PC-9 (cell line): Measurements from ENCODE around the gene LPAR2. TPM values are rescaled to one million over a fixed set of nuclear protein-coding genes. Genes with fewer than 3 reads are reported as not detected.
A peak's percentile ranks its signal among the peaks of the same experiment; 100 is the strongest.
"Not testable (repeated sequence)": the region's sequence is repeated elsewhere in the genome, so short reads cannot be mapped to it uniquely, and the experiment has no call there.

Experiments
- BruUV-seq: library from RNA; stranded (reverse); fragments of 400-500 nt; replicated peaks from 2 replicates; lab custom pipeline; 2021; lab: Mats Ljungman, UMichigan
- CTCF ChIA-PET: fragments of 300-600 bp; sonication (Branson Sonifier 250); formaldehyde crosslinking; loops from one replicate; lab custom pipeline; 2022; ENCODE audit warnings: antibody characterized with exemption; lab: Charles Lee
- POLR2A ChIA-PET: fragments of 300-600 bp; sonication (Branson Sonifier 250); formaldehyde crosslinking; loops from one replicate; lab custom pipeline; 2022; ENCODE audit warnings: antibody characterized with exemption; ENCODE audit not compliant: unreplicated experiment; lab: Charles Lee
- DNase-seq, 2 experiments: peaks; one replicate each; pipeline versions ENCODE4 v3.0.0 to v3.0.0-alpha.2; 2015 to 2022; ENCODE audit warnings: mixed read lengths in 1 of 2
- H2AFZ ChIP-seq: fragments of 200-600 bp; sonication (generic); 2 replicates; pipeline ENCODE4 v1.8.1; 2017; ENCODE audit warnings: antibody characterized with exemption
- H3F3A ChIP-seq: fragments of 200-600 bp; sonication (generic); 2 replicates; pipeline ENCODE4 v1.8.1; 2017; ENCODE audit warnings: antibody characterized with exemption, mild to moderate bottlenecking, low read depth; ENCODE audit not compliant: insufficient read depth
- H3K27ac ChIP-seq: fragments of 200-600 bp; sonication (generic); 2 replicates; pipeline ENCODE4 v1.6.1; 2016; ENCODE audit warnings: mixed run types
- H3K27me3 ChIP-seq: fragments of 200-600 bp; sonication (generic); 2 replicates; pipeline ENCODE4 v1.6.1; 2016; ENCODE audit warnings: low read depth, mixed run types; ENCODE audit not compliant: insufficient read depth
- H3K36me3 ChIP-seq: fragments of 200-600 bp; sonication (generic); 2 replicates; pipeline ENCODE4 v1.6.1; 2016; ENCODE audit warnings: low read depth, mixed run types
- H3K4me1 ChIP-seq: fragments of 200-600 bp; sonication (generic); replicated peaks from 2 replicates; pipeline ENCODE4 v1.6.1; 2016; ENCODE audit warnings: mixed run types; ENCODE audit not compliant: insufficient read depth
- H3K4me2 ChIP-seq: fragments of 200-600 bp; sonication (generic); 2 replicates; pipeline ENCODE4 v1.6.1; 2017; ENCODE audit warnings: mixed run types
- H3K4me3 ChIP-seq: fragments of 200-600 bp; sonication (generic); 2 replicates; pipeline ENCODE4 v1.6.1; 2016; ENCODE audit warnings: mixed run types
- H3K79me2 ChIP-seq: fragments of 200-600 bp; sonication (generic); 2 replicates; pipeline ENCODE4 v1.6.1; 2017; ENCODE audit warnings: low read depth, mixed run types
- H3K9me2 ChIP-seq: fragments of 200-600 bp; sonication (generic); 2 replicates; pipeline ENCODE4 v1.8.1; 2017; ENCODE audit warnings: mild to moderate bottlenecking; ENCODE audit not compliant: insufficient read depth
- H3K9me3 ChIP-seq: fragments of 200-600 bp; sonication (generic); 2 replicates; pipeline ENCODE4 v1.8.1; 2016; ENCODE audit warnings: low read depth; ENCODE audit not compliant: insufficient read depth
- H4K20me1 ChIP-seq: fragments of 200-600 bp; sonication (generic); 2 replicates; pipeline ENCODE4 v1.8.1; 2017; ENCODE audit not compliant: insufficient read depth
- EZH2 ChIP-seq: fragments of 200-600 bp; sonication (generic); IDR thresholded peaks from 2 replicates; pipeline ENCODE4 v1.8.0; 2017; ENCODE audit warnings: antibody characterized with exemption, low read depth
- intact Hi-C: fragments of 100-400 bp; cut with micrococcal nuclease; formaldehyde crosslinking; loops from one replicate; pipeline ENCODE4 v1.10.0; 2022; ENCODE audit not compliant: unreplicated experiment
- total RNA-seq: library from RNA; stranded (reverse); gene quantifications from 2 replicates; pipeline ENCODE4 v1.2.3, GENCODE V29; 2021
- TF ChIP-seq, protein P1 (sequence below): fragments of 200-600 bp; sonication (generic); conservative IDR thresholded peaks from 2 replicates; pipeline ENCODE4 v1.6.1; 2017; ENCODE audit warnings: mixed run types, antibody characterized with exemption, mild to moderate bottlenecking, moderate library complexity

Gene LPAR2
- total RNA-seq, 1 experiment from 2014 or later: 29.2 TPM

DNA sequence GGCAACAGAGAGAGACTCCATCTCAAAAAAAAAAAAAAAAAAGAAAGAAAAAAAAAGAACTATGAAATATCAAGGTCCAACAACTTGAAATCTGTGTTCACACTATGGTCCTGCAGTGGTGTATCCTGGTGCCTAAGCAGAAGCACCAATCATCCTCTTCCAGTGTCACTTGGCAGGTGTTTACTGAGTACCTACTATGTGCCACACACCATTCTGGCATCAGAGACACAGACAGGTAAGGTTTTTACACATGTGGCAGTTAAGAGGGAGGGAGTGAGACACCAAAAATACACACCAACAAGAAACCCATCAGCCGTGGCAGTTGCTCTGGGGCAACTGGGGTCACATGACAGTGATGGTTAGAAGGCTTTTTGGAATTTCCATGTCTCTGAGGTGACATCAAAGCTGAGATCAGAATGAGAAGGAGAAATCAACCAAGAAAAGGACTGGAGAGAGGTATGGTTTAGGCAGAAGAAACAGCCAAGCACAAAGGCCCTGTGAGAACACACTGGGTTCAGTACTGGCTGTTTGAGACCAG, 27.2 kb downstream of the LPAR2 start:
- Histone ChIP-seq H3K36me3 (no peaks in the 10 kb centered on the region), H4K20me1 (no peaks in the 10 kb centered on the region), H3K4me1 (peaks cover 62% of the 10 kb centered on the region), H3F3A (peaks cover 50% of the 10 kb centered on the region), H3K27me3 (no peaks in the 10 kb centered on the region), H3K4me3 (no peak overlapping the region), H3K4me2 (0 out of 2 replicates have a peak overlapping the region, but pooled peaks have one; percentile 58), H3K27ac (0 out of 2 replicates have a peak overlapping the region, but pooled peaks have one; percentile 73), H3K9me2 (no peaks in the 10 kb centered on the region), H3K9me3 (no peaks in the 10 kb centered on the region), H3K79me2 (peaks cover 10% of the 10 kb centered on the region; the same call in 1 of the 2 replicates), H2AFZ (no peak overlapping the region)
- TF ChIP-seq, protein P1, sequence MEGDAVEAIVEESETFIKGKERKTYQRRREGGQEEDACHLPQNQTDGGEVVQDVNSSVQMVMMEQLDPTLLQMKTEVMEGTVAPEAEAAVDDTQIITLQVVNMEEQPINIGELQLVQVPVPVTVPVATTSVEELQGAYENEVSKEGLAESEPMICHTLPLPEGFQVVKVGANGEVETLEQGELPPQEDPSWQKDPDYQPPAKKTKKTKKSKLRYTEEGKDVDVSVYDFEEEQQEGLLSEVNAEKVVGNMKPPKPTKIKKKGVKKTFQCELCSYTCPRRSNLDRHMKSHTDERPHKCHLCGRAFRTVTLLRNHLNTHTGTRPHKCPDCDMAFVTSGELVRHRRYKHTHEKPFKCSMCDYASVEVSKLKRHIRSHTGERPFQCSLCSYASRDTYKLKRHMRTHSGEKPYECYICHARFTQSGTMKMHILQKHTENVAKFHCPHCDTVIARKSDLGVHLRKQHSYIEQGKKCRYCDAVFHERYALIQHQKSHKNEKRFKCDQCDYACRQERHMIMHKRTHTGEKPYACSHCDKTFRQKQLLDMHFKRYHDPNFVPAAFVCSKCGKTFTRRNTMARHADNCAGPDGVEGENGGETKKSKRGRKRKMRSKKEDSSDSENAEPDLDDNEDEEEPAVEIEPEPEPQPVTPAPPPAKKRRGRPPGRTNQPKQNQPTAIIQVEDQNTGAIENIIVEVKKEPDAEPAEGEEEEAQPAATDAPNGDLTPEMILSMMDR: no peak
- TF ChIP-seq EZH2: no peak
- peak in 1 of 2 experiments; percentile 8 for DNase-seq
- BruUV-seq: no TSS peak
- POLR2A ChIA-PET: no interaction called here
- CTCF ChIA-PET: no interaction called here
- intact Hi-C loops: no loop called here

- Histone ChIP-seq H3K4me1 (peaks cover 72% of the 10 kb centered on the region), H3F3A (peaks cover 63% of the 10 kb centered on the region)
- H3K9me3 ChIP-seq, H3K27me3 ChIP-seq, H3K4me3 ChIP-seq, DNase-seq, H3K27ac ChIP-seq, H2AFZ ChIP-seq, H3K79me2 ChIP-seq, intact Hi-C loops, H4K20me1 ChIP-seq, POLR2A ChIA-PET, CTCF ChIA-PET, H3K36me3 ChIP-seq, BruUV-seq, H3K9me2 ChIP-seq, H3K4me2 ChIP-seq: not testable (repeated sequence)
Measured at GRCh38 chr19:19598728-19599451, 29.1 kb downstream of the LPAR2 start.

GRCh38 chr19:19597809-19598306, 30.2 kb downstream of the LPAR2 start:
- CTCF ChIA-PET: no interaction called here
- Histone ChIP-seq H3K27me3 (no peaks in the 10 kb centered on the region), H3K79me2 (peaks cover 10% of the 10 kb centered on the region; the same call in 1 of the 2 replicates), H3K27ac (no peak overlapping the region), H2AFZ (no peak overlapping the region), H3F3A (peaks cover 57% of the 10 kb centered on the region), H3K36me3 (no peaks in the 10 kb centered on the region), H3K4me1 (peaks cover 75% of the 10 kb centered on the region), H3K9me3 (no peaks in the 10 kb centered on the region), H4K20me1 (no peaks in the 10 kb centered on the region), H3K4me2 (no peak overlapping the region), H3K9me2 (no peaks in the 10 kb centered on the region), H3K4me3 (no peak overlapping the region)
- BruUV-seq: no TSS peak
- TF ChIP-seq, protein P1: no peak
- TF ChIP-seq EZH2: no peak
- POLR2A ChIA-PET: no interaction called here
- no peak for DNase-seq
- intact Hi-C loops: no loop called here
